ENCODE data around the gene PSMB7.
"Not testable (repeated sequence)": the region's sequence is repeated elsewhere in the genome, so short reads cannot be mapped to it uniquely, and the experiment has no call there.

Gene PSMB7

DNA sequence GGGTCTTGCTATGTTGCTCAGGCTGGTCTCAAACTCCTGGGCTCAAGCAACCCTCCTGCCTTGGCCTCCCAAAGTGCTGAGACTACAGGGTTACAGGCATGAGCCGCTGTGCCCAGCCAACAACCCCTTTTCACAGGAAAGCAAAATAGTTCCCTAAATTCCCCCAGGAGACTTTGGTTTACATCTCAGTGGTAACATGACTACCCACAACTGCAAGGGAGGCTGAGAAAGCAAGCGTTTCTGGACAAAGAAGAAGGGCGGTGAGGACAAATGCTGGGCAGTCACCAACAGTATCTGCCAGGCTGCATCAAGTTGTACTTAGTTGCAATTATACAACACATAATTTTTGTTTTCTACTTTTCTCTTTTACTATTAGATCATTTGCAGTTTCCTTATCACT, 27.6 kb upstream of the PSMB7 start:
- DNase-seq, result no peak

DNA sequence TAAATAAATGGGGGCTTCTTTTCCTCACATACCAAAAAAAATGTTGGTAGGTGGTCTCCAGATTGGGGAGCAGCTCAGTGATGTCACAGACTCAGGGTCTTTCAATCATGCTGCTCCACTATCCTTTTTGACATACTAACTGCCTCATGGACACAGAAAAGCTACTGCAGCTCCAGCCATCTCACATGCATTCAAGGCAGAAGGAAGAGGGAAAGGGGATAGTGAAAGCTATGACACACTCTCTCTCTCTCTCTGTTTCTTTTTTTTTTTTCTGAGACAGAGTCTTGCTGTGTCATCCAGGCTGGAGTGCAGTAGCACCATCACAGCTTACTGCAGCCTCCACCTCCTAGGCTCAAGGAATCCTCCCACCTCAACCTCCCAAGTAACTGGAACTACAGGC, 27.1 kb upstream of the PSMB7 start:
- no peak for DNase-seq

GRCh38 chr9:124441291-124441690, 26.0 kb upstream of the PSMB7 start:
- no peak for DNase-seq

DNA sequence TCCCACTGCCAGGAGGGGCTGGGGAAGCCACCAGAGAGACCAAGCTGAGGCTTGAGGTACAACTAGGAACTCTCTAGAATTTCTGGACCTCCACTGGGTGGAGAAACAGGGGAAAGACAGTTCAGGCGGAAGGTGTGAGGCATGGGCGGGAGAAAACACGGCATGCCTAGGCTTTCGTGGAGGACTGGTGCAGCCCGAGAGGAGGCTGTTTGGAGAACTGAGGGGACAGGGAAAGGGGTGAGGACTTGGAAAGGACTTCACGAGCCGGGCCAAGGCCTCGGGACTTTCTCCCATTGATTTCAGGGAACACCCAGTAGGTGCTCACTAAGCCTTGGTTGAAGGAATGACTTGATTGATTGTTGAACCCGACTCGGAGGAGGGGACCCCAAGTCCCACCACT, 25.5 kb upstream of the PSMB7 start:
- no peak for DNase-seq

- DNase-seq, result no peak
Measured at GRCh38 chr9:124439686-124440243, 24.5 kb upstream of the PSMB7 start.

- no peak for DNase-seq
Measured at GRCh38 chr9:124439086-124439485, 23.8 kb upstream of the PSMB7 start.

DNA sequence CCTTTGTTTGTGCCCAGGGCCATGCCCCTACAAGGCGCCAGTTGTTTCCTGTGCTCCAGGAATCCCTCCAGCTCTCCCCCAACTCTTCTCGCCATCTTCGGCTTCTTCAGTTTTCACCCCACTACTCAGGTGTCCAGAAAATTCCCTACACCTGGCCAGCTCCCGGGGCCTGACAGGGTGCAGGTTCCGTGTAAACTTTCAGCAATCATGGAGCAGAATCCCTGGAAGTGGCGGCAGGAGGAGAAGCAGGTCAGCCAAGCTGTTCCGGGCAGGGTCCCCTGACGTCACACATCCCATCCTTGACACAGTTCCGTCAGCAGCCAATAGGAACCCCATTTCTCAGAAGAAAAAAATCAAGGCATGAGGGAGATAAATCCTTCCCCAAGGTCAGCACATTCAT, 22.8 kb upstream of the PSMB7 start:
- no peak for DNase-seq

DNA sequence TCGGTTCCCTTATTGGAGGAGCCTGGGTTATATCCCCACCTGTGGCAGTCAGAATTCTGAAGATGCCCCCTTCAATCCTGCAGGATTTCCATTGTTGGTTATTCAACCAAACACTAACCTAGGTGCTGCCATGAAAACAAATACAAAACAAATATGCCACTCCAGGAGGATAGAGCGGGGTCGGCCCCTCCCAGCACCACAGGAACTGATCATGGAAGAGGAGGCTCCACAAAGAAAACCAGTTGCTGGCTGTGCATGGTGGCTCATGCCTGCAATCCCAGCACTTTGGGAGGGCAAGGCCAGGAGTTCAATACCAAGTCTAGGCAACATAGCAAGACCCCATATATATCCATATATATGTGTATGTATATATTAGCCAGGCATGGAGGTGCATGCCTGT, 21.8 kb upstream of the PSMB7 start:
- no peak for DNase-seq

- no peak for DNase-seq
Measured at GRCh38 chr9:124436320-124436719, 21.1 kb upstream of the PSMB7 start.

- no peak for DNase-seq
Measured at GRCh38 chr9:124429530-124429867, 14.3 kb upstream of the PSMB7 start.

GRCh38 chr9:124428751-124429529, 13.7 kb upstream of the PSMB7 start:
- no peak for DNase-seq

DNA sequence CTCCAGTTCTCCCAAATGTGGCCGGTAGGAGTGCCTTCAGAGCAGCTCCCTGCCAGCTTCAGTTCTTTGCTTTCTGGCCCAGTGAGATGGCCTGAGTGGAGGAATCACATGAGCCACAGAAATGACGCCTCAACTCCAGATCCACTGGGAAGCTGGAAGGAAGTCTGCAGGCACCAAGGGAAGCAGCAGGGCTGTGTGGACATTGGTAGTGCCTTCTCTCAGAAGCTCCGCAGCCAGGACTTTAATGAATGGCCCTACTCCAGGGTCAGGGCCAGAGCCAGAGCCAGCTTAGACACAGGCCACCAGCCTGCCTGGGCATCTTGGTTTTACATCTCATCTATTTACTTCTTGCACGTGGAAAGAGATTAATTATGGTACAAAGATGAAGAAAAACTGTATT, 12.0 kb upstream of the PSMB7 start:
- DNase-seq, result no peak

DNA sequence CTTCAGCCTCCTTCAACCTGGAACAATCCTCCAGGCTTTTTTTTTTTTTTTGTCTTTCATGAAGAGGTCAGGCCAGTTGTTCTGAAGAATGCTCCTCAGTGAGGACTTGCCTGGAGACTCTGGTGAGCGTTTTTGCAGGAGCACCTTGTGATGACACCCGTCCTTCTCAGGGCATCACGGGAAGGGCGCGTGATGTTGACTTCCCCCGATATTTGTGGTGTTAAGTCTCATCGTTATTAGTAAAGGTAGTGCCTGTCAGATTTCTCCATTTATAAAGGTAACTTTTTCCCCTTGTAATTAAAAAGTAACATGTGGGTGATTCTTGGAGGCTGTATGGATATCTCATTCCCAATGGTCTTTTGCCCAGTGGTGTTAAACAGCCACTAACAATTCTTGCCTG, 11.1 kb upstream of the PSMB7 start:
- DNase-seq, result no peak

- not testable (repeated sequence) for DNase-seq
Measured at GRCh38 chr9:124425733-124426132, 10.5 kb upstream of the PSMB7 start.

- peak; percentile 32 to 47 (median 33) for DNase-seq
Measured at GRCh38 chr9:124423591-124423990, 8.3 kb upstream of the PSMB7 start.

DNA sequence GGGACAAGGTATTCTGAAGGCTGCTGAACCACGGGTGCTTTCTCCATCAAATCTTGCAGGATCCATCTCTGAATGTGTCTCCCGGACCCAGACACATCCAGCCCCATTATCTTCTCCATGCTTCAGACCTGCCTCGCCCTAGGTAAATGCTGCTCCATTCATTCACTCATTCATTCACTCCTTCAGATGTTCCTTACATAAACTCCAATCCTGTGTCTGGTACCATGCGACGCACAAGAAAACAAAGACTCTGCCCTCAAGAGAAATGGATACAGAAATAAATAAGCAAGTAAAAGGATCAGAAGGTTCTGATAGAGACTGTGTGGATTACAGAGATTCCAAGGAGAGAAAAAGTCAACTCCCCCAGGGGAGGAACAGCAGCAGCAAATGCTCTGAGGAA, 7.9 kb upstream of the PSMB7 start:
- no peak for DNase-seq

GRCh38 chr9:124420991-124421543, 5.8 kb upstream of the PSMB7 start:
- DNase-seq, result no peak

DNA sequence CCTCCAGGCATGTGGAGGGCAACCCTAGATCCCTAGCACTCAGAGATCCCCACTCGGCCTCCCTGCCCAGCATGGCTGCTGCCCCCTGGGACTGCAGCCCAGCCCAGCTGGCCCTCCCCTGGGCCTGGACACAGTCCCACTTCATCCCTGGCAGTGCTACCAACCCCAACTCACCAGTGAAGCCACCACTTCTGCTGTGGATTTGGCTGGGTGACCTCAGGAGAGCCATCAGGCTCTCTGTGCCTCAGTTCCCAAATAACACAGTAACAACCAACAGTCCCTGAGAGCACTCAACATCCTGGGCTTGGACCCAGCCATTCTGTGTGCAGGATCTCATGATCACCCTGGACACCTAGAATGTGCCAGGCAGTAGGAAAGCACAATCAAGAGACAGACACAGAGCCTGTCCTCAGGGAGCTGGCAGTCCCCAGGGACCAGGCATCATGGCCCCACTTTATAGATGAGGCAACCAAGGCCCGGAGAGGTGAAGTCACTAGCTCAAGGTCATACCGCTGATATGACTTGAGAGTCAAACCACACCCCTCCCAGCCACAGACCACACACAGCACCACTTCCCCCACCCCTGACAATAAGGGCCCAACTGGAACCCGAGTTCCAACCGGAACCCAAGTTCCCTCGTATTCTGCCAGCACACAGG, 4.7 kb upstream of the PSMB7 start:
- no peak for DNase-seq

GRCh38 chr9:124415852-124416484, 726 bp upstream of the PSMB7 start:
- DNase-seq, result no peak

DNA sequence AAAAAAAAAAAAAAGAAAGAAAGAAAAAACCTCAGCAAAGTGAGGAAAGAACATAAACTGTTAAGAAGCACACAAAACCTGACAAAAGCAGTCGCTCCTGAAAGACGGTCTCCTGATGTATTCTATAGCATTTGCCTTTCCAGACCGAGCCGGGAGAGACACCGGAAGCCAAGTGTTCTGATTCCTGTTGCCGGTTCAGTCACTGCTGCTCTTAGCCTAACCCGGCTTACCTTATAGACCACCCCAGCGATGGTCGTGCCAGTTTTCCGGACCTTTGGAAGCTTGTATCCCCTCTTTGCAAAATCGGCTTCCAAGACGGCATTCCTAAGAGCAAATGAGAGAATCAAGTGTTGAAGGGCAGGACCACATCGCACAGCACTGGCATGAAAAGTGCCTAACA, 630 bp downstream of the PSMB7 start:
- no peak for DNase-seq

GRCh38 chr9:124412228-124412575, 3.0 kb downstream of the PSMB7 start:
- no peak for DNase-seq

DNA sequence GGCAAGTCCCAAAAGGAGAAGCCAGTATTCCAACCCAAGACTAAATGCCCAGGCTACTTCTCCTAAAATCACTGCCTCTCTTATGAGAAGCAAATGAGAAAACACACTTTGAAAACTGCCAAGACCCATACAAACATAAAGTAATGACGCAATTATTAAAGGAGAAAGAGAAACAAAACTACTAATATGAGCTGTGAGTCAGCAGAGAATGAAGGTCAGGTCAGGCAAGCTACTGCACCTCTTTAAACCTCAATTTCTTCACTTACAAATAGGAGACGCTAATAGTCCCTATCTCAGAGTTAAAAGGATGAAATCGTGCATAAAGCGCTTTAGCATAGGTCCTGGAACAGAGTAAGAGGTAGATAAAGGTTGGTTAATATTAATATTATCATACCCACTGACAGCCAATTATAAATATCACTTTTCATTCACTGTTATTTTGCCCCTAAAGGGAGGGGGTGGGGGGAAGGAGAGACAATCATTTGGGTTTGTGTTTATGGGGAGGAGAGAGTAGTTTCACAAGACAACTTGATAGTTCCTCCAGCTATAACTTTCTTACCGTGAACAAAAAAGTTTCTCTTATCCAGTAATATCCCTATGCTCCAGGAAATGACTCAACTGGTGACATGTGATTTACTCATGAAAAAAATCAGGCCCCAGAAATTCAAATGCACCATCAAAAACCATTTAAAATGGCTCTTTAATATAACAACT, 3.6 kb downstream of the PSMB7 start:
- peak; percentile 39 to 83 (median 65) for DNase-seq

- DNase-seq, result peak in 2 of 3 donors; percentile 26 to 27
Measured at GRCh38 chr9:124410321-124410913, 4.8 kb downstream of the PSMB7 start.

All from suppressor macrophage treated with lipopolysaccharide for 1 hour (primary cell).